Measurements from ENCODE around the gene MDN1.

DNA sequence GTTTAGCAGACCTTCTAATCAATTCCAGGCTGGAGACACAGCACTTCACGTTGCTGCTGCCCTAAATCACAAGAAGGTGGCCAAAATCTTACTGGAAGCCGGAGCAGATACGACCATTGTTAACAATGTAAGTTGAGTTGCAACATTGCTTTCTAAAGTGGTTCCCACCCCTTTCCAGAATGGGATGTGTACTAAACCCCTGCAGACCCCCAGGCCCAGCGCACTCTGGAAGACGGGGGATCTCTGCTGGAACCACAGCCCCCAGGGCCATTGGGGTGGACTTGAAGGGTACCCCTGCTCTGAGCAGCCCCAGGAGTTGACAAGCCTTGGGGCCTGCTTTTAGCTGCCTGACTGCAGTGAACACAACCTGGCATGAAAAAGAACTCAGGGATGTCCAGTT lies 203.1 kb downstream of the MDN1 start:
- TF ChIP-seq TSHZ2 (CRISPR knock-in tag; IDR thresholded peaks at IDR 0.05) (no peak), PATZ1 (CRISPR knock-in tag; IDR thresholded peaks at IDR 0.05; ENCODE audit: borderline replicate concordance) (no peak)
